ENCODE results near the gene KRTAP4-8. TPM values are rescaled to one million over a fixed set of nuclear protein-coding genes. Genes with fewer than 3 reads are reported as not detected.

KRTAP4-8 gene
- total and polyA plus RNA-seq, 2 donors from 2014 or later, result not detected

- no peak overlapping the region for H3K4me3 ChIP-seq (ENCODE audit: low read length in 3 of 3)
- H3K27me3 ChIP-seq (ENCODE audit: control insufficient read depth, insufficient read depth, low read length), result no peaks in the 10 kb centered on the region
- H3K36me3 ChIP-seq (ENCODE audit: control insufficient read depth in 2 of 3, insufficient read depth in 3 of 3, low read length in 3 of 3), result no peaks in the 10 kb centered on the region
- no peaks in the 10 kb centered on the region for H3K4me1 ChIP-seq (ENCODE audit: control insufficient read depth in 2 of 3, insufficient read depth in 2 of 3, low read depth in 1 of 3, low read length in 3 of 3)
- intact Hi-C loops (cut with DNase I), result no loop called here
- no peak overlapping the region for H3K9ac ChIP-seq (ENCODE audit: low read length in 3 of 3)
- TF ChIP-seq CTCF (IDR thresholded peaks at IDR 0.05; ENCODE audit: borderline replicate concordance, extremely low read depth, insufficient read depth), result no peak
- H3K9me3 ChIP-seq (ENCODE audit: control insufficient read depth in 2 of 3, insufficient read depth in 1 of 3, low read length in 3 of 3), result no peaks in the 10 kb centered on the region
- DNase-seq (no peak), FAIRE-seq (no peak)
- H3K27ac ChIP-seq (ENCODE audit: low read depth in 2 of 2, low read length in 2 of 2), result no peak overlapping the region
These were observed 24.3 kb downstream of the KRTAP4-8 start for GRCh38 chr17:41073676-41074075.

GRCh38 chr17:41071606-41072360 lies 26.2 kb downstream of the KRTAP4-8 start:
- no peaks in the 10 kb centered on the region for H3K36me3 ChIP-seq (ENCODE audit: control insufficient read depth in 2 of 3, insufficient read depth in 3 of 3, low read length in 3 of 3)
- no peaks in the 10 kb centered on the region for H3K4me1 ChIP-seq (ENCODE audit: control insufficient read depth in 2 of 3, insufficient read depth in 2 of 3, low read depth in 1 of 3, low read length in 3 of 3)
- FAIRE-seq (no peak), DNase-seq (peak in 1 of 5 donors; percentile 8)
- H3K4me3 ChIP-seq (ENCODE audit: low read length in 3 of 3), result no peak overlapping the region
- intact Hi-C loops (cut with DNase I), result no loop called here
- H3K27ac ChIP-seq (ENCODE audit: low read depth in 2 of 2, low read length in 2 of 2), result no peak overlapping the region
- no peaks in the 10 kb centered on the region for H3K9me3 ChIP-seq (ENCODE audit: control insufficient read depth in 2 of 3, insufficient read depth in 1 of 3, low read length in 3 of 3)
- H3K9ac ChIP-seq (ENCODE audit: low read length in 3 of 3), result no peak overlapping the region
- no peak for TF ChIP-seq CTCF (IDR thresholded peaks at IDR 0.05; ENCODE audit: borderline replicate concordance, extremely low read depth, insufficient read depth)
- H3K27me3 ChIP-seq (ENCODE audit: control insufficient read depth, insufficient read depth, low read length), result no peaks in the 10 kb centered on the region

GRCh38 chr17:41069031-41069430 lies 28.9 kb downstream of the KRTAP4-8 start:
- FAIRE-seq, result no peak
- TF ChIP-seq CTCF (IDR thresholded peaks at IDR 0.05; ENCODE audit: borderline replicate concordance, extremely low read depth, insufficient read depth), result no peak
- no peak overlapping the region for H3K4me3 ChIP-seq (ENCODE audit: low read length in 3 of 3)
- DNase-seq, result no peak
- no peaks in the 10 kb centered on the region for H3K4me1 ChIP-seq (ENCODE audit: control insufficient read depth in 2 of 3, insufficient read depth in 2 of 3, low read depth in 1 of 3, low read length in 3 of 3)
- no peak overlapping the region for H3K9ac ChIP-seq (ENCODE audit: low read length in 3 of 3)
- H3K27me3 ChIP-seq (ENCODE audit: control insufficient read depth, insufficient read depth, low read length), result no peaks in the 10 kb centered on the region
- H3K9me3 ChIP-seq (ENCODE audit: control insufficient read depth in 2 of 3, insufficient read depth in 1 of 3, low read length in 3 of 3), result no peaks in the 10 kb centered on the region
- H3K36me3 ChIP-seq (ENCODE audit: control insufficient read depth in 2 of 3, insufficient read depth in 3 of 3, low read length in 3 of 3), result no peaks in the 10 kb centered on the region
- no peak overlapping the region for H3K27ac ChIP-seq (ENCODE audit: low read depth in 2 of 2, low read length in 2 of 2)
- intact Hi-C loops (cut with DNase I), result no loop called here

Measured in kidney (tissue), 14 donors.